ENCODE data around the gene BICDL2.

- no peak for TF ChIP-seq POLR2AphosphoS5 (IDR thresholded peaks at IDR 0.05)
- TF ChIP-seq POLR2A (IDR thresholded peaks at IDR 0.05) = no peak
- no peak for TF ChIP-seq CTCF (IDR thresholded peaks at IDR 0.05)
Observed at GRCh38 chr16:3042376-3042775, 5.6 kb upstream of the BICDL2 start.

Measured in breast epithelium (tissue), 3 donors.